NT2/D1 (cell line): ENCODE measurements around the gene P2RX6.

Source experiments
- SUZ12 ChIP-seq: IDR thresholded peaks from 2 replicates; pipeline ENCODE4 v1.6.1; 2011; ENCODE audit not compliant: insufficient read length, insufficient read depth; ENCODE audit errors: extremely low read depth
- YY1 ChIP-seq: IDR thresholded peaks from 2 replicates; pipeline ENCODE4 v1.6.1; 2011; ENCODE audit not compliant: insufficient read length, insufficient read depth
- ZNF274 ChIP-seq: IDR thresholded peaks from 2 replicates; pipeline ENCODE4 v1.6.1; 2011; ENCODE audit warnings: mild to moderate bottlenecking, low read depth, low read length

DNA sequence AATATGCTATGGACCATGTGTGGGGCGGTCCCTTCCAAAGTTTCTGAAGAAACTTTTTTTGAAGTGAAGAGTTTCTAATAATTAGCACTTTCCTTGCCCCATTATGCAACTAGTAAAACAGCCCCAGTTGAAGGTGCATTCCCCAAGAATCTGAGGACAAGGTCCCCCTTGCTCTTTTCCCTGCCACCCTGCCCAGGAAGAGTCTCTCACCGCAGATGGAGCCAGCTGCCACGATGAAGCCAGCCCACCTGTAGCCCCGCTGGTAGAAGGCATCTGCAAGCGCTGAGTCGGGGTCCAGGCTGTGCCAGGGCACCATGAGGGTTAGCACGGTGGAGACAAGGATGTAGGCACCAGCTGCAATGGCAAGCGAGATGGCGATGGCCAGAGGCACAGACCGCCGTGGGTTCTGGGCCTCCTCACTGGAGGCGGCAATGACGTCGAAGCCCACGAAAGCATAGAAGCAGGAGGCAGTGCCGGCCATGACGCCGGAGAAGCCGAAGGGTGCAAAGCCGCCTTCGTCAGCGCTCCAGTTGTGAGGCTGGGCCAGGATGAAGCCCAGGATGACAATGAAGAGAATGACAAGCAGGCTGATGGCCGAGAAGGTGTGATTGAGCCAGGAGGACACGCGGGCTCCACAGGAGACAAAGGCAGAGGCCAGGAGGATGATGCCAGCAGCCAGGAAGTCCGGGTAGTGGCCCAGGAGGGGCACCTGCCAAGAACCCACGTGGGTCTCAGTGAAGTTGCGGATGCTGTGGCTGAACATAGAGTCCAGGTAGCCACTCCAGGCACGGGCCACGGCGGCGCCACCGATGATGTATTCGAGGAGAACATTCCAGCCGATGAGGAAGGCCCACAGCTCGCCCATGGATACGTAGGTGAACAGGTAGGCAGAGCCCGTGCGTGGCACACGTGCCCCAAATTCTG lies 15.9 kb downstream of the P2RX6 start:
- TF ChIP-seq ZNF274, result no peak
- no peak for TF ChIP-seq YY1
- TF ChIP-seq SUZ12, result no peak
